ENCODE results near the gene CKAP5.

Gene CKAP5

GRCh38 chr11:46731545-46731944 lies 114.5 kb downstream of the CKAP5 start:
- no peak for ATAC-seq
- TF ChIP-seq ZNF565 (CRISPR knock-in tag; conservative IDR thresholded peaks at IDR 0.05; ENCODE audit: low read depth): no peak
- no peak for TF ChIP-seq TSHZ2 (CRISPR knock-in tag; IDR thresholded peaks at IDR 0.05)
- TF ChIP-seq RARB (CRISPR knock-in tag; IDR thresholded peaks at IDR 0.05): no peak

GRCh38 chr11:46729110-46730027 lies 116.7 kb downstream of the CKAP5 start:
- no peak for TF ChIP-seq ZC3H10 (CRISPR knock-in tag; IDR thresholded peaks at IDR 0.05)
- no peak for TF ChIP-seq TSHZ2 (CRISPR knock-in tag; IDR thresholded peaks at IDR 0.05)
- TF ChIP-seq ESRRG (CRISPR knock-in tag; IDR thresholded peaks at IDR 0.05): no peak
- no peak for TF ChIP-seq CSDC2 (CRISPR knock-in tag; IDR thresholded peaks at IDR 0.05)
- ATAC-seq: no peak

GRCh38 chr11:46728659-46729040 lies 117.4 kb downstream of the CKAP5 start:
- no peak for ATAC-seq
- no peak for TF ChIP-seq CREB5 (CRISPR knock-in tag; IDR thresholded peaks at IDR 0.05; ENCODE audit: low read depth)
- no peak for TF ChIP-seq POU6F1 (CRISPR knock-in tag; IDR thresholded peaks at IDR 0.05; ENCODE audit: borderline replicate concordance, low read depth)
- TF ChIP-seq ISL1 (CRISPR knock-in tag; IDR thresholded peaks at IDR 0.05): no peak
- no peak for TF ChIP-seq ARNTL (CRISPR knock-in tag; IDR thresholded peaks at IDR 0.05; ENCODE audit: borderline replicate concordance, low read depth)
- TF ChIP-seq CSDC2 (CRISPR knock-in tag; IDR thresholded peaks at IDR 0.05): no peak
- no peak for TF ChIP-seq GLIS3 (CRISPR knock-in tag; IDR thresholded peaks at IDR 0.05)
- no peak for TF ChIP-seq ESRRG (CRISPR knock-in tag; IDR thresholded peaks at IDR 0.05)
- no peak for TF ChIP-seq RARB (CRISPR knock-in tag; IDR thresholded peaks at IDR 0.05)
- no peak for TF ChIP-seq ZFP30 (CRISPR knock-in tag; IDR thresholded peaks at IDR 0.05)
- TF ChIP-seq ZC3H10 (CRISPR knock-in tag; IDR thresholded peaks at IDR 0.05): no peak
- TF ChIP-seq ZFP3 (CRISPR knock-in tag; IDR thresholded peaks at IDR 0.05): no peak

- ATAC-seq: no peak
- no peak for TF ChIP-seq TCF4 (CRISPR knock-in tag; IDR thresholded peaks at IDR 0.05; ENCODE audit: borderline replicate concordance)
- no peak for TF ChIP-seq GLIS3 (CRISPR knock-in tag; IDR thresholded peaks at IDR 0.05)
- no peak for TF ChIP-seq ISL1 (CRISPR knock-in tag; IDR thresholded peaks at IDR 0.05)
- no peak for TF ChIP-seq OSR1 (CRISPR knock-in tag; IDR thresholded peaks at IDR 0.05)
- TF ChIP-seq BACH2 (CRISPR knock-in tag; IDR thresholded peaks at IDR 0.05; ENCODE audit: borderline replicate concordance): no peak
- TF ChIP-seq SNAI2 (CRISPR knock-in tag; IDR thresholded peaks at IDR 0.05): no peak
- no peak for TF ChIP-seq ZNF565 (CRISPR knock-in tag; conservative IDR thresholded peaks at IDR 0.05; ENCODE audit: low read depth)
- TF ChIP-seq ZFP30 (CRISPR knock-in tag; IDR thresholded peaks at IDR 0.05): no peak
- no peak for TF ChIP-seq ARNTL (CRISPR knock-in tag; IDR thresholded peaks at IDR 0.05; ENCODE audit: borderline replicate concordance, low read depth)
- no peak for TF ChIP-seq ZNF8 (CRISPR knock-in tag; IDR thresholded peaks at IDR 0.05)
- no peak for TF ChIP-seq PPARA (CRISPR knock-in tag; IDR thresholded peaks at IDR 0.05; ENCODE audit: borderline replicate concordance)
- TF ChIP-seq TSHZ2 (CRISPR knock-in tag; IDR thresholded peaks at IDR 0.05): no peak
- no peak for TF ChIP-seq RARB (CRISPR knock-in tag; IDR thresholded peaks at IDR 0.05)
- TF ChIP-seq ESRRG (CRISPR knock-in tag; IDR thresholded peaks at IDR 0.05): no peak
- no peak for TF ChIP-seq TOX (CRISPR knock-in tag; IDR thresholded peaks at IDR 0.05; ENCODE audit: borderline replicate concordance)
- TF ChIP-seq CREB5 (CRISPR knock-in tag; IDR thresholded peaks at IDR 0.05; ENCODE audit: low read depth): no peak
Observed at GRCh38 chr11:46727952-46728658, 118.0 kb downstream of the CKAP5 start.
